Kasumi-1 (cell line): ENCODE data around the gene HSDL2.
A peak's percentile ranks its signal among the peaks of the same experiment; 100 is the strongest.
"Not testable (repeated sequence)": the region's sequence is repeated elsewhere in the genome, so short reads cannot be mapped to it uniquely, and the experiment has no call there.

Experiments used
- DNase-seq, 2 experiments: peaks; one replicate each; lab custom pipeline; 2025; lab: John Stamatoyannopoulos, UW

The HSDL2 gene

GRCh38 chr9:112366591-112366990, 13.3 kb upstream of the HSDL2 start:
- no peak for DNase-seq

- no peak for DNase-seq
Observed at GRCh38 chr9:112367465-112367864, 12.4 kb upstream of the HSDL2 start.

- no peak for DNase-seq
Observed at GRCh38 chr9:112369817-112370216, 10.1 kb upstream of the HSDL2 start.

GRCh38 chr9:112371060-112371459, 8.8 kb upstream of the HSDL2 start:
- DNase-seq = no peak

- not testable (repeated sequence) for DNase-seq
Observed at GRCh38 chr9:112373666-112374065, 6.2 kb upstream of the HSDL2 start.

- DNase-seq = not testable (repeated sequence)
Observed at GRCh38 chr9:112374232-112374631, 5.7 kb upstream of the HSDL2 start.

- no peak for DNase-seq
Observed at GRCh38 chr9:112375361-112375760, 4.5 kb upstream of the HSDL2 start.

- DNase-seq = no peak
Observed at GRCh38 chr9:112377087-112377486, 2.8 kb upstream of the HSDL2 start.

GRCh38 chr9:112377684-112378327, 2.1 kb upstream of the HSDL2 start:
- no peak for DNase-seq

GRCh38 chr9:112378328-112379176, 1.4 kb upstream of the HSDL2 start:
- peak; percentile 20 to 42 for DNase-seq

GRCh38 chr9:112379177-112380101, 469 bp upstream of the HSDL2 start:
- peak; percentile 96 to 98 for DNase-seq

GRCh38 chr9:112380825-112381221, 915 bp downstream of the HSDL2 start:
- peak in 1 of 2 experiments; percentile 45 for DNase-seq

- no peak for DNase-seq
Observed at GRCh38 chr9:112382066-112382465, 2.2 kb downstream of the HSDL2 start.

- no peak for DNase-seq
Observed at GRCh38 chr9:112382501-112383364, 2.8 kb downstream of the HSDL2 start.

- DNase-seq = no peak
Observed at GRCh38 chr9:112384219-112384618, 4.3 kb downstream of the HSDL2 start.

GRCh38 chr9:112384690-112385089, 4.8 kb downstream of the HSDL2 start:
- peak; percentile 17 to 33 for DNase-seq

- DNase-seq = no peak
Observed at GRCh38 chr9:112387115-112387514, 7.2 kb downstream of the HSDL2 start.

- not testable (repeated sequence) for DNase-seq
Observed at GRCh38 chr9:112389897-112390296, 10.0 kb downstream of the HSDL2 start.

- DNase-seq = not testable (repeated sequence)
Observed at GRCh38 chr9:112391936-112392560, 12.1 kb downstream of the HSDL2 start.

- not testable (repeated sequence) for DNase-seq
Observed at GRCh38 chr9:112393146-112393545, 13.2 kb downstream of the HSDL2 start.

- no peak for DNase-seq
Observed at GRCh38 chr9:112396416-112396815, 16.5 kb downstream of the HSDL2 start.
